Measurements from ENCODE around the gene NDUFA11.
"Not testable (repeated sequence)": the region's sequence is repeated elsewhere in the genome, so short reads cannot be mapped to it uniquely, and the experiment has no call there.

DNA sequence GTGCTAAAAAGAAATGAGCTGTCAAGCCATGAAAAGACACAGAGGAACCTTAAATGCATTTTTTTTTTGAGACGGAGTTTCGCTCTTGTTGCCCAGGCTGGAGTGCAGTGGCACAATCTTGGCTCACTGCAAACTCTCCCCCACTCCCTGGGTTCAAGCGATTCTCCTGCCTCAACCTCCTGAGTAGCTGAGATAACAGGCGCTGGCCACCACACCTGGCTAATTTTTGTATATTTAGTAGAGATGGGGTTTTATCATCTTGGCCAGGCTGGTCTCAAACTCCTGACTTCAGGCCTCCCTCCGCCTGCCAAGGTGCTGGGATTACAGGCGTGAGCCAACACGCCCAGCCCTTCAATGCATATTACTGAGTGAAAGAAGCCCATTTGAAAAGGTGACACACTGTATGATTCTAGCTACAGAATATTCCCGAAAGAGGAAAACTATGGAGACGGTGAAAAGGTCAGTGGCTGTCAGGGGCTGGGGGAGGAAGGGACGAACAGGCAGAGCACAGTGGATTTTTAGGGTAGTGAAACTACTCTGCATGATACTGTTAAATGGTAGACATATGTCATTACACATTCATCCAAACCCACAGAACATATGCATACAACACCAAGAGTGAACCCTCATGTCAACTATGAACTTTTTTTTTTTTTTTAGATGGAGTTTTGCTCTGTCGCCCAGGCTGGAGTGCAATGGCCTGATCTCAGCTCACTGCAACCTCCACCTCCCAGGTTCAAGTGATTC lies 19.4 kb downstream of the NDUFA11 start:
- not testable (repeated sequence) for TF ChIP-seq CTCF (conservative IDR thresholded peaks at IDR 0.05); EZH2 (IDR thresholded peaks at IDR 0.05; ENCODE audit: low read depth)

Measured in PC-9 (cell line).